Neural cell (in vitro differentiated cells): Measurements from ENCODE around the gene MRPS31. TPM values are rescaled to one million over a fixed set of nuclear protein-coding genes. Genes with fewer than 3 reads are reported as not detected.
"Not testable (repeated sequence)": the region's sequence is repeated elsewhere in the genome, so short reads cannot be mapped to it uniquely, and the experiment has no call there.

Experiments
- H2AFZ ChIP-seq: fragments of 200-600, 300-800 bp; sonication (generic), shearing (Covaris generic); 2 replicates; pipeline ENCODE4 v1.6.0; 2014; ENCODE audit warnings: low read depth, mild to moderate bottlenecking, antibody characterized with exemption, low read length, moderate library complexity
- H3F3A ChIP-seq: fragments of 200-600 bp; shearing (Covaris generic); 2 replicates; pipeline ENCODE4 v1.6.1; 2016; ENCODE audit warnings: mild to moderate bottlenecking, moderate library complexity, mixed read lengths, antibody characterized with exemption, low read length; ENCODE audit not compliant: insufficient read depth, poor library complexity, severe bottlenecking
- H3K27ac ChIP-seq: fragments of 200-600, 300-800 bp; sonication (generic), shearing (Covaris generic); 2 replicates; pipeline ENCODE4 v1.5.1; 2014; ENCODE audit warnings: mild to moderate bottlenecking, low read length, moderate library complexity
- H3K27me3 ChIP-seq: fragments of 300-800, 200-600 bp; sonication (generic), shearing (Covaris generic); 2 replicates; pipeline ENCODE4 v1.6.0; 2014; ENCODE audit warnings: mild to moderate bottlenecking, low read depth, low read length, moderate library complexity; ENCODE audit not compliant: insufficient read depth
- H3K36me3 ChIP-seq: fragments of 300-800, 200-600 bp; sonication (generic), shearing (Covaris generic); 2 replicates; pipeline ENCODE4 v1.5.1; 2014; ENCODE audit warnings: mild to moderate bottlenecking, antibody characterized with exemption, low read length, moderate library complexity; ENCODE audit not compliant: insufficient read depth
- H3K4me2 ChIP-seq: fragments of 300-800, 200-600 bp; sonication (generic), shearing (Covaris generic); 2 replicates; pipeline ENCODE4 v1.6.0; 2014; ENCODE audit warnings: mild to moderate bottlenecking, low read length
- H3K4me3 ChIP-seq: fragments of 300-800, 200-600 bp; sonication (generic), shearing (Covaris generic); 2 replicates; pipeline ENCODE4 v1.5.1; 2014; ENCODE audit warnings: mild to moderate bottlenecking, low read length, moderate library complexity
- H3K79me2 ChIP-seq: fragments of 200-600 bp; shearing (Covaris generic); replicated peaks from 2 replicates; pipeline ENCODE4 v1.6.0; 2014; ENCODE audit warnings: mild to moderate bottlenecking, low read length, moderate library complexity; ENCODE audit not compliant: insufficient read depth
- H3K9ac ChIP-seq: fragments of 300-800, 200-600 bp; sonication (generic), shearing (Covaris generic); 2 replicates; pipeline ENCODE4 v1.6.1; 2016; ENCODE audit warnings: mild to moderate bottlenecking, low read length, mixed read lengths
- H3K9me2 ChIP-seq: fragments of 200-600 bp; shearing (Covaris generic); 2 replicates; pipeline ENCODE4 v1.6.1; 2016; ENCODE audit warnings: mild to moderate bottlenecking, low read length, mixed read lengths; ENCODE audit not compliant: insufficient read depth
- H3K9me3 ChIP-seq: fragments of 200-600, 300-800 bp; sonication (generic), shearing (Covaris generic); 2 replicates; pipeline ENCODE4 v1.6.1; 2016; ENCODE audit warnings: mild to moderate bottlenecking, mixed run types, low read length, moderate library complexity, mixed read lengths
- H4K20me1 ChIP-seq: fragments of 200-600 bp; shearing (Covaris generic); 2 replicates; pipeline ENCODE4 v1.6.1; 2016; ENCODE audit warnings: mild to moderate bottlenecking, mixed run types; ENCODE audit not compliant: insufficient read depth
- CTCF ChIP-seq: fragments of 450-650 bp; IDR thresholded peaks from 2 replicates; pipeline ENCODE4 v1.5.1; 2014; ENCODE audit warnings: antibody characterized with exemption, mild to moderate bottlenecking, moderate library complexity; ENCODE audit not compliant: poor library complexity, severe bottlenecking
- EP300 ChIP-seq: fragments of 450-650 bp; conservative IDR thresholded peaks from 2 replicates; pipeline ENCODE4 v1.6.1; 2014; ENCODE audit warnings: antibody characterized with exemption, mild to moderate bottlenecking, moderate library complexity; ENCODE audit not compliant: poor library complexity, severe bottlenecking
- EZH2 ChIP-seq: fragments of 200-600, 300-800 bp; shearing (Covaris generic), sonication (generic); IDR thresholded peaks from 2 replicates; pipeline ENCODE4 v1.6.1; 2014; ENCODE audit warnings: antibody characterized with exemption, low read length, borderline replicate concordance, mild to moderate bottlenecking; ENCODE audit not compliant: insufficient read depth, poor library complexity, severe bottlenecking
- MXI1 ChIP-seq: fragments of 450-650 bp; conservative IDR thresholded peaks from 2 replicates; pipeline ENCODE4 v1.6.1; 2014; ENCODE audit warnings: antibody characterized with exemption, mild to moderate bottlenecking; ENCODE audit not compliant: poor library complexity, severe bottlenecking
- POLR2AphosphoS5 ChIP-seq: IDR thresholded peaks from 2 replicates; pipeline ENCODE4 v1.6.1; 2012
- RAD21 ChIP-seq: fragments of 450-650 bp; conservative IDR thresholded peaks from 2 replicates; pipeline ENCODE4 v1.6.1; 2014; ENCODE audit warnings: antibody characterized with exemption, mild to moderate bottlenecking, moderate library complexity
- REST ChIP-seq: IDR thresholded peaks from 2 replicates; pipeline ENCODE4 v1.6.1; 2012; ENCODE audit warnings: borderline replicate concordance
- SMC3 ChIP-seq: fragments of 450-650 bp; conservative IDR thresholded peaks from 2 replicates; pipeline ENCODE4 v1.6.1; 2014; ENCODE audit warnings: antibody characterized with exemption, mild to moderate bottlenecking, moderate library complexity; ENCODE audit not compliant: poor library complexity
- TAF1 ChIP-seq: IDR thresholded peaks from 2 replicates; pipeline ENCODE4 v1.6.1; 2012; ENCODE audit warnings: low read depth
- polyA plus RNA-seq: library from polyadenylated mRNA; depleted of rRNA; stranded (reverse); fragments of >200 nt; gene quantifications from 2 replicates; pipeline ENCODE4 v1.2.3, GENCODE V29; 2014

MRPS31 gene
- polyA plus RNA-seq, 1 donor from 2014 or later: 72.4 TPM

GRCh38 chr13:40734536-40735231, 36.3 kb downstream of the MRPS31 start:
- H3K9ac ChIP-seq, H3K4me2 ChIP-seq, H2AFZ ChIP-seq: not testable (repeated sequence)

GRCh38 chr13:40732658-40733057, 38.3 kb downstream of the MRPS31 start:
- Histone ChIP-seq H3K9me3 (no peaks in the 10 kb centered on the region), H3K9ac (no peak overlapping the region), H3K9me2 (no peaks in the 10 kb centered on the region), H3K79me2 (no peaks in the 10 kb centered on the region), H3F3A (no peaks in the 10 kb centered on the region), H4K20me1 (no peaks in the 10 kb centered on the region), H3K27ac (no peak overlapping the region), H2AFZ (no peak overlapping the region), H3K27me3 (no peaks in the 10 kb centered on the region), H3K4me2 (no peak overlapping the region), H3K36me3 (no peaks in the 10 kb centered on the region), H3K4me3 (no peak overlapping the region)
- TF ChIP-seq CTCF: no peak
- TF ChIP-seq MXI1: no peak
- TF ChIP-seq REST: no peak
- no peak for TF ChIP-seq TAF1
- TF ChIP-seq POLR2AphosphoS5: no peak
- TF ChIP-seq EP300: no peak
- TF ChIP-seq RAD21: no peak
- no peak for TF ChIP-seq EZH2
- no peak for TF ChIP-seq SMC3

More at GRCh38 chr13:40734536-40735231, 36.3 kb downstream of the MRPS31 start:
- H4K20me1 ChIP-seq, H3K27me3 ChIP-seq, H3K36me3 ChIP-seq, H3K4me3 ChIP-seq, H3F3A ChIP-seq, H3K79me2 ChIP-seq, H3K9me3 ChIP-seq, H3K9me2 ChIP-seq, H3K27ac ChIP-seq: not testable (repeated sequence)
